Measurements from ENCODE around the gene BICC1.

BICC1 gene

DNA sequence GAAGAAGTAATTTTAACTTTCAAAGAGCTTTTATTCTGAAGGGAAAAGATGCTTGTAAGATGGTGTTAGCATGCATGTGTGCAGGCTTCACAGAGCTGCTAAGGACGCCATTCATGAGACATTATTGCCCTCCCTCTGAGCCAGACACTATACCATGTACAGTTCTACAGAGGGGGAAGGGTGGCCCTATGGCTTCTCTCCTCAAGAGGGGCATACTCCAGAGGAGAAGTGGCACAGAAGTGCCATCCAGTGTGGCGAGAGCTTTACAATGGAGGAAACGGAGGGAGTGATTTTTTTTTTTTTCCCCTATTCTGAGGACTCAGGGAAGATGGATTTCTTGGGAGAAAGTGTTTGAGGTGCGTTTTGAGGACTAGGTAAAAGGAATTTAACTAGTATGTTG lies 119.5 kb downstream of the BICC1 start:
- Histone ChIP-seq H3K9me3 (ENCODE audit: control insufficient read depth, low read length) (no peaks in the 10 kb centered on the region), H3K4me3 (ENCODE audit: extremely low read depth, insufficient read depth, low read length, poor library complexity, severe bottlenecking) (no peak overlapping the region), H3K36me3 (ENCODE audit: control insufficient read depth, insufficient read depth, low read length) (no peaks in the 10 kb centered on the region), H3K4me1 (ENCODE audit: control insufficient read depth, insufficient read depth, low read length, poor library complexity, severe bottlenecking) (no peaks in the 10 kb centered on the region), H3K27ac (ENCODE audit: low read depth, low read length, severe bottlenecking) (no peak overlapping the region)
- 83 to 85% methylated on average over 1 to 2 of the region's 4 CpGs for WGBS, 2 experiments (ENCODE audit: insufficient coverage in 2 of 2)

DNA sequence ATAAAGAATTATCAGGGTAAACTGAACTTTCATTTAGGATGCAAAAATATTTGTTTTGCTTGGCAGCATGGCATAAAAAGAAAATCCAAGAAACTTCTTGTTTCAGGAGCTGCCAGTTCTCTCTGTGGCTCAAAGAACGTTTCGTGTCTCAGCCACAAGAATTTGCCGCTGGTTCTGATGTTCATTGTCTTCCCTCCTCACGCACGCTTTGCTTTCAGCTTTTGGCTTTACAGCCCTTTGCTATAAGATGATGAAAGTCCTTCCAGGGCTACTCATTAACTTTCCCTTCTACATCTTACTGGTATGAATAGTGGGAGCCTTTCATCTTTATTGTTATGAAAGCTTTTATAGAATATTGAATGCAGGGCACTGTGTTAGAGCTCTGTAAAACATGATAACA lies 124.7 kb downstream of the BICC1 start:
- Histone ChIP-seq H3K27ac (ENCODE audit: low read depth, low read length, severe bottlenecking) (no peak overlapping the region), H3K9me3 (ENCODE audit: control insufficient read depth, low read length) (no peaks in the 10 kb centered on the region), H3K4me3 (ENCODE audit: extremely low read depth, insufficient read depth, low read length, poor library complexity, severe bottlenecking) (no peak overlapping the region), H3K4me1 (ENCODE audit: control insufficient read depth, insufficient read depth, low read length, poor library complexity, severe bottlenecking) (no peaks in the 10 kb centered on the region), H3K36me3 (ENCODE audit: control insufficient read depth, insufficient read depth, low read length) (no peaks in the 10 kb centered on the region)
- 89 to 91% methylated on average over 3 of the region's 5 CpGs for WGBS, 2 experiments (ENCODE audit: insufficient coverage in 2 of 2)

DNA sequence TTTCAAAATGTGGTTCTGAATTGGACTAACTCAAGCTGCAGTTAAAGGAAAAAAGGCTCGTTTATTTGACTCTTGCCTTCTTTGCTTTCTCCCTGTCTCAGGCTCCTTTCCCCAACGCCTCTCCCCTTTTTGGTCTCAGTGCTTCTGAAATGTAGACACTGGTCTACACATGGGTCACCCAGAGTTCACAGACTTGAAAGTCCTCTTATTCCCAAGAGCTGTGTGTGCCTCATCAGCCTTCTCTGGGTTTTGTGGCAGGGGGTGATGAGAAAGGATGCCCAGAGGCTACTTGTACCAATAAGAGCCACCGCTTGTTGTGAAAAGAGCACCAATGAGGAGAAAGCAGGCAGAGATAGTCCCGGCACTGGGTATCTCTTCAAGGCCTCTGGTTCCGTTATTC lies 125.7 kb downstream of the BICC1 start:
- Histone ChIP-seq H3K36me3 (ENCODE audit: control insufficient read depth, insufficient read depth, low read length) (no peaks in the 10 kb centered on the region), H3K9me3 (ENCODE audit: control insufficient read depth, low read length) (no peaks in the 10 kb centered on the region), H3K4me1 (ENCODE audit: control insufficient read depth, insufficient read depth, low read length, poor library complexity, severe bottlenecking) (no peaks in the 10 kb centered on the region), H3K27ac (ENCODE audit: low read depth, low read length, severe bottlenecking) (no peak overlapping the region), H3K4me3 (ENCODE audit: extremely low read depth, insufficient read depth, low read length, poor library complexity, severe bottlenecking) (no peak overlapping the region)
- 90 to 93% methylated on average over 3 of the region's 5 CpGs for WGBS, 2 experiments (ENCODE audit: insufficient coverage in 2 of 2)

DNA sequence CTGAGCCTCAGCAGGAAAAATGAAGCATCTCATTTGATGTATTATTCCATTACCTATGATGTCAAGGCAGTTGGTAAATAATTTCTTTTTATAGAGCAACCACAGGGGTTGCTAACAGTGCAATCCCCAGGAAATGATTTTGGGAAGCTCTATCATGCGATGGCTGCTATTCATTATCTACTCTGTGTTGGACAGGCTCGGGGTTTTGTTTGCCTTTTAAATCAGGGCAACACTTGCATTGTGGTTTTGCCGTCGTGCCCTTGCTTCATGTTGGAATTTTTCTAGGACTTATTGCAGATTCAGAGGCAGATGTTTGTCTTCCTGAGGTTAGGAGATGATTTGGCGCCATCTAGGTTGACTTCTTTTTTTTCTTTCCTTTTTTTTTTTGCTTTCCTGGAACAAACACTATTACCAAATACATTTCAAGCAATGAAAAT lies 128.4 kb downstream of the BICC1 start:
- 50% methylated on average over 1 of the region's 5 CpGs; no CpG with 5 or more reads in 1 of the 2 experiments for WGBS, 2 experiments (ENCODE audit: insufficient coverage in 2 of 2)
- no peaks in the 10 kb centered on the region for H3K9me3 ChIP-seq (ENCODE audit: control insufficient read depth, low read length)
- H3K36me3 ChIP-seq (ENCODE audit: control insufficient read depth, insufficient read depth, low read length): no peaks in the 10 kb centered on the region
- H3K27ac ChIP-seq (ENCODE audit: low read depth, low read length, severe bottlenecking): no peak overlapping the region
- no peaks in the 10 kb centered on the region for H3K4me1 ChIP-seq (ENCODE audit: control insufficient read depth, insufficient read depth, low read length, poor library complexity, severe bottlenecking)
- H3K4me3 ChIP-seq (ENCODE audit: extremely low read depth, insufficient read depth, low read length, poor library complexity, severe bottlenecking): no peak overlapping the region

DNA sequence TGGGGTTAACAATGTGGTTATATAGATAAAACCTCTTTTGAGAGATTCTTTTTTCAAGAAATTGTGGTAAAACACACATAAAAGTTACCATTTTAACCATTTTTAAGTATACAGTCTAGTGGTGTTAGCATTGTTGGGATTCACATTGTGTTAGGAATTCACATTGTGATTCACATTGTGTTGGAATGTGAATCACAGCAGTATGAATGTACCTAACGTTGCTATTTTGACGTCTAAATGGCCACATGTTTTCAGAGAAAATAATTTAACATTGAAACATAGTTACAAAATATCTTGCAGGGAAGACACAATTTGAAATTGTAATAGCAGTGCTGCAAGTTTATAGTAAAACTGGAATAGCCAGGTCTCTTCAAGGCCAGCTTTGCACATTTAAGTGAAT lies 129.0 kb downstream of the BICC1 start:
- Histone ChIP-seq H3K4me3 (ENCODE audit: extremely low read depth, insufficient read depth, low read length, poor library complexity, severe bottlenecking) (no peak overlapping the region), H3K27ac (ENCODE audit: low read depth, low read length, severe bottlenecking) (no peak overlapping the region), H3K4me1 (ENCODE audit: control insufficient read depth, insufficient read depth, low read length, poor library complexity, severe bottlenecking) (no peaks in the 10 kb centered on the region), H3K36me3 (ENCODE audit: control insufficient read depth, insufficient read depth, low read length) (no peaks in the 10 kb centered on the region), H3K9me3 (ENCODE audit: control insufficient read depth, low read length) (no peaks in the 10 kb centered on the region)
- no CpG with 5 or more reads among the region's 2 CpGs for WGBS, 2 experiments (ENCODE audit: insufficient coverage in 2 of 2)

DNA sequence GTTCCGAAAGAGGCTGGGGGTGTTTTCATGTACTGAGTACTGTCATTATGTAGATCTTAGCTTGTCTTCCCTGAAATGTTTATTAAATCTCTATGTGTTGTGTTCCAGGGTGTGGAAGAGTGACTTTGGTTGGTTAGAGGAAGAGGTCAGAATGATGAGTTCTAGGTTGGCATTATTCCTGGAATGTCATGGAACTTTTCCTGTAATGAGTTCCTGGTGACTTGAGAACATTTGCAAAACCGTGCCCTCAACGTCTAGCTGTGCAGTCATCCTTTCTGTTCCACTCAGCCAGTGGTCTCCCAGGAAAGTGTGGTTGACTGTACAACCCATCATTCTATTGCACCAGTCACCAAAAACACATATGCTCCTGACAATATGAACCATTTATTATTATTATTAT lies 129.6 kb downstream of the BICC1 start:
- H3K4me3 ChIP-seq (ENCODE audit: extremely low read depth, insufficient read depth, low read length, poor library complexity, severe bottlenecking): no peak overlapping the region
- no peaks in the 10 kb centered on the region for H3K36me3 ChIP-seq (ENCODE audit: control insufficient read depth, insufficient read depth, low read length)
- 82 to 89% methylated on average over 3 of the region's 3 CpGs for WGBS, 2 experiments (ENCODE audit: insufficient coverage in 2 of 2)
- no peaks in the 10 kb centered on the region for H3K4me1 ChIP-seq (ENCODE audit: control insufficient read depth, insufficient read depth, low read length, poor library complexity, severe bottlenecking)
- H3K27ac ChIP-seq (ENCODE audit: low read depth, low read length, severe bottlenecking): no peak overlapping the region
- H3K9me3 ChIP-seq (ENCODE audit: control insufficient read depth, low read length): no peaks in the 10 kb centered on the region

DNA sequence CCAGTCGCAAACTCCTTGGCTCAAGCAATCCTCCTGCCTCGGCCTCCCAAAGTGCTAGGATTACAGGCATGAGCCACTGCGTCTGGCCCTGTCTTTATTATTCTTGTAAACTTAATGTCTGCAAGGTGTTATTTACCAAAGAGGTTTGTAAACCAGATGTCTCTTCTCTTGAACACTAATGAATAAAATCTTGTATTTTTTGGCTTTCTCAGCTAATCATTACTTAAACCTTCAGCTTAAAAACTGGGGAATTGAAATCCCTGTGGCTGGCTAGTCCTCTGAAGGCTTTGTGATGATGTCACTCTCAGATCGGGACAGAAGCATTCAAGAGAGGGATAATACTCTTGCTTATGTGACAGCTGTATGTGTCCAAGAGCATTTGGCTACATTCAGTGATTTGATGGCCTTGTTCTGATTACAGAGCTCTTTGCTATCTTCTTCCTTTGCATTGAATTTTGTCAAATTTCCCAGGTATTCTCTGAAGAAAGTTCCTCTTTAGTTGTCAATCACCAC lies 130.3 kb downstream of the BICC1 start:
- Histone ChIP-seq H3K27ac (ENCODE audit: low read depth, low read length, severe bottlenecking) (no peak overlapping the region), H3K4me1 (ENCODE audit: control insufficient read depth, insufficient read depth, low read length, poor library complexity, severe bottlenecking) (no peaks in the 10 kb centered on the region), H3K9me3 (ENCODE audit: control insufficient read depth, low read length) (no peaks in the 10 kb centered on the region), H3K4me3 (ENCODE audit: extremely low read depth, insufficient read depth, low read length, poor library complexity, severe bottlenecking) (no peak overlapping the region), H3K36me3 (ENCODE audit: control insufficient read depth, insufficient read depth, low read length) (no peaks in the 10 kb centered on the region)
- 76 to 91% methylated on average over 3 of the region's 4 CpGs for whole genome bisulfite sequencing, 2 experiments (ENCODE audit: insufficient coverage in 2 of 2)

DNA sequence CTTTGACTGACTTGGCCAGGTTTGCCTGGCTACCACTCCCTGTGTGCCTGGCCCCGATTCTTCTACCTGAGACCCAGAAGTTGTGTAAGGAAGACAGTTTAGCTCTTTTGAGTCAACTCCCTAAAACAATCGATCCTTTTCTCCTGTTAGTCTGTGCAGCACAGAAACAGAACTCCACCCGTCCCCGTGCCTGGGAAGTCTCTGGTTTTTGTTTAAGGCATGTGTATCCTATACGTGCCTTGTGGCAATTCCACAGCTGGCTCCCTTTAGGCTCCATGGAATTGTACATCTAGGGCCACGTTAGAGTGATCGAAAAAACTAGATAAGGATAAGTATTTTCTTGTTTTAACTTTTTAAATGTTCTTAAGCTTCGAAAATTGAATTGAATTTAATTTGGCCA lies 131.6 kb downstream of the BICC1 start:
- Histone ChIP-seq H3K36me3 (ENCODE audit: control insufficient read depth, insufficient read depth, low read length) (no peaks in the 10 kb centered on the region), H3K9me3 (ENCODE audit: control insufficient read depth, low read length) (no peaks in the 10 kb centered on the region), H3K4me3 (ENCODE audit: extremely low read depth, insufficient read depth, low read length, poor library complexity, severe bottlenecking) (no peak overlapping the region), H3K4me1 (ENCODE audit: control insufficient read depth, insufficient read depth, low read length, poor library complexity, severe bottlenecking) (no peaks in the 10 kb centered on the region), H3K27ac (ENCODE audit: low read depth, low read length, severe bottlenecking) (no peak overlapping the region)
- WGBS, 2 experiments (ENCODE audit: insufficient coverage in 2 of 2): 88 to 100% methylated on average over 3 to 7 of the region's 8 CpGs

DNA sequence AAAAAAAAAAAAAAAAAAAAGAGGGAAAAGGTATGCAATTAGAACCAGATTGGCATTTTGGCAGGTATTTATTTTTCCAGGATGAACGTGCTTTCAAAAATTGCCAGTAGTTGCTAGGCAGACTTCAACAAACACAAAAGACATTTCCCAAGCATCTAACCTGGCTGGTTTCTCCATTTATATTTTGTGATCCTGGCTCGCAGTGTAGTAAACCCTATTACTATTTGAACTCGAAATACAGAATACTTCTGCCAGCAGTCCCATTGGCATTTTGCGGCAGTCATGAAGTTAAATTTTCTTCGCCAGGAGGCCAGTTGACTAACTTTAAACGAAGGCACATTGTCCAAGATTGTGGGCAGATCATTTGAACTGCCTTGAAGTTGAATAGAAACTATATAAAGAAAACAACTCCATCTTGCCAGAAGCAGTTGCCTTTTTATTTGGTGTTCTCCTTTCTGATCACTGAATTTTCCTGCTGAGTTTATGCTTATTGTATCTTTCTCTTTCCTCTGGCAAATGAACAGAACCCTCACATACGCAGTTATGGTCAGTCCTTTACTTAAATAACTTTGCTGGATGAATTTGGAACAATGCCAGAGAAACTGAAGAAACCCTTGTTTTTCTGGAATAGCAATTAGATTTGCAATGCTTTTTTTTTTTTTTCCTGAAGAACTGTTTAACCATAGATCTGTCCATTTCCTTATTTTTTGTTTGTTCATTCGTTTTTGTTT lies 132.9 kb downstream of the BICC1 start:
- 85 to 100% methylated on average over 4 to 7 of the region's 8 CpGs for WGBS, 2 experiments (ENCODE audit: insufficient coverage in 2 of 2)

DNA sequence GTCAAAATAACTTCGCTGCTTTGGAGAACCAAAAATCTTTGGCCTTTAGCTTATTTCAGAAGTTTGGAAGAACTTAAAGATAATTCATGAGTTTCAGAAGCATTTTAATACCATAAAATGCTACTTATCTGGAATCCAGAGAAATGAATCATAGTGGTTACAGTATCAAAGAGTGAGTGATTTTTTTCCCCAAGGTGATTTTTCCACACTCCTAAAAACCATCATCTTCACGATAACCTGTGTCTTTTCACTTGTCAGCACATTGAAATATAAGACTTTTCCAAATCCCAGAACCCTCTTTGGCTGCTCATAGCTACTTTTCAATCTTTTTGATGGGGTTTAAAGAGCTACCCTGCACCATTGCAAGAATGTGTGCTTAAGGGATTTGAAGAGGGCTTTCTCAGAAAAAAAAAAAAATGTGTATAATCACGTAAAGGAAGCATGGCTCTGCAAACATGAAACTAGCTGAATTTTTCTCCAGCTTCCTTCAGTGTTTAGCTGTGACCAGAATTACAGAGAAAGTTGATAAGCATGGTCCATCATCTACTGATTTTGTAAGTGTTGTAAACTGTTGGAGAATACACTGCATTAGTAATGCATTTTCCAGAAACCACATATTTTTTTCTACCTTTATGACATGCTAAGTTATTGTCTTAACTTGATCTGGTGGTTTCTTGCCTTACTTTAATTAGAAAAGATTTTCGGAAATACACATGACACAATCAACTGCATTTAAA lies 134.9 kb downstream of the BICC1 start:
- Histone ChIP-seq H3K36me3 (ENCODE audit: control insufficient read depth, insufficient read depth, low read length) (no peaks in the 10 kb centered on the region), H3K27ac (ENCODE audit: low read depth, low read length, severe bottlenecking) (no peak overlapping the region), H3K9me3 (ENCODE audit: control insufficient read depth, low read length) (no peaks in the 10 kb centered on the region), H3K4me1 (ENCODE audit: control insufficient read depth, insufficient read depth, low read length, poor library complexity, severe bottlenecking) (no peaks in the 10 kb centered on the region), H3K4me3 (ENCODE audit: extremely low read depth, insufficient read depth, low read length, poor library complexity, severe bottlenecking) (no peak overlapping the region)
- 100% methylated on average over 1 of the region's 4 CpGs for WGBS, 2 experiments (ENCODE audit: insufficient coverage in 2 of 2)

More for the DNA sequence above, 132.9 kb downstream of the BICC1 start:
- H3K4me3 ChIP-seq (ENCODE audit: extremely low read depth, insufficient read depth, low read length, poor library complexity, severe bottlenecking): no peak overlapping the region
- H3K36me3 ChIP-seq (ENCODE audit: control insufficient read depth, insufficient read depth, low read length): no peaks in the 10 kb centered on the region
- no peak overlapping the region for H3K27ac ChIP-seq (ENCODE audit: low read depth, low read length, severe bottlenecking)
- no peaks in the 10 kb centered on the region for H3K9me3 ChIP-seq (ENCODE audit: control insufficient read depth, low read length)
- H3K4me1 ChIP-seq (ENCODE audit: control insufficient read depth, insufficient read depth, low read length, poor library complexity, severe bottlenecking): no peaks in the 10 kb centered on the region

DNA sequence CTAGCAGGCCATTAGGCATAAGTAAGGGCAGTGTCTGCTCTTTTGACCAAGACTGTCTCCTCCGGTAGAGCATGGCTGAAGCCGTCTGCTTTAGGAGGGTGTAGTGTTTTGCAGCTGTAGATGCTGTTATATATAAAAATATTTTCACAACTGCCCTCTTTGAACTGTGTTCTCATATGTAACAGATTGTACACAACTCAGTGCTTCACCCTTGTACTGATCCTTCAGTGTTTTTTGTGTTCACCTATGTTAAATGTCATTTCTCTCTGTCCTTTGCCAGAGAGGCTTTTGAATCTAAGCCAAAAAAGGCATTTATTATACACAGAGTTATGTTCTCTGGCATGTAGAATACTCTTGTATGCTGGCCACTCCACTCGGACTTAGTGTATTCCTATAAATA lies 135.5 kb downstream of the BICC1 start:
- Histone ChIP-seq H3K9me3 (ENCODE audit: control insufficient read depth, low read length) (no peaks in the 10 kb centered on the region), H3K4me3 (ENCODE audit: extremely low read depth, insufficient read depth, low read length, poor library complexity, severe bottlenecking) (no peak overlapping the region), H3K36me3 (ENCODE audit: control insufficient read depth, insufficient read depth, low read length) (no peaks in the 10 kb centered on the region), H3K4me1 (ENCODE audit: control insufficient read depth, insufficient read depth, low read length, poor library complexity, severe bottlenecking) (peaks cover 3% of the 10 kb centered on the region), H3K27ac (ENCODE audit: low read depth, low read length, severe bottlenecking) (no peak overlapping the region)
- WGBS, 2 experiments (ENCODE audit: insufficient coverage in 2 of 2): no CpG with 5 or more reads among the region's 3 CpGs
